SK-N-SH (cell line): Measurements from ENCODE around the gene EMP1.

Experiments used
- CHD2 ChIP-seq: fragments of 150-350 bp; IDR thresholded peaks from 2 replicates; pipeline ENCODE4 v1.6.1; 2018; ENCODE audit warnings: low read length; ENCODE audit not compliant: partially characterized antibody
- CTCF ChIP-seq: fragments of 200-600 bp; sonication (generic); IDR thresholded peaks from 2 replicates; pipeline ENCODE4 v1.6.1; 2017; ENCODE audit warnings: antibody characterized with exemption, mild to moderate bottlenecking, moderate library complexity
- EP300 ChIP-seq, 2 experiments: IDR thresholded peaks; 2 replicates each; pipeline versions ENCODE4 v1.4.0 to v1.6.1; 2012; ENCODE audit warnings: borderline replicate concordance in 1 of 2, low read depth in 1 of 2, low read length in 1 of 2
- GABPA ChIP-seq: IDR thresholded peaks from 2 replicates; pipeline ENCODE4 v1.4.0; 2012; ENCODE audit warnings: low read depth, mild to moderate bottlenecking
- POLR2AphosphoS5 ChIP-seq: IDR thresholded peaks from 2 replicates; pipeline ENCODE4 v1.6.1; 2012; ENCODE audit warnings: low read depth, low read length
- RAD21 ChIP-seq: IDR thresholded peaks from 2 replicates; pipeline ENCODE4 v1.6.1; 2012; ENCODE audit warnings: mild to moderate bottlenecking, low read length
- RCOR1 ChIP-seq: fragments of 150-350 bp; IDR thresholded peaks from 2 replicates; pipeline ENCODE4 v1.6.1; 2017; ENCODE audit warnings: antibody characterized with exemption, low read length
- REST ChIP-seq: IDR thresholded peaks from 2 replicates; pipeline ENCODE4 v1.6.1; 2012; ENCODE audit warnings: mild to moderate bottlenecking, low read depth, low read length, moderate library complexity
- SMC3 ChIP-seq: IDR thresholded peaks from 2 replicates; pipeline ENCODE4 v1.6.1; 2012; ENCODE audit warnings: low read depth, low read length, improper control_type of control experiment
- TAF1 ChIP-seq: IDR thresholded peaks from 2 replicates; pipeline ENCODE4 v1.6.1; 2012; ENCODE audit warnings: low read depth, mild to moderate bottlenecking, low read length, moderate library complexity, borderline replicate concordance
- TCF12 ChIP-seq: IDR thresholded peaks from 2 replicates; pipeline ENCODE4 v1.4.0; 2012
- TEAD4 ChIP-seq: IDR thresholded peaks from 2 replicates; pipeline ENCODE4 v1.4.0; 2012; ENCODE audit warnings: mild to moderate bottlenecking, borderline replicate concordance; ENCODE audit not compliant: insufficient read depth
- ZBTB33 ChIP-seq: IDR thresholded peaks from 2 replicates; pipeline ENCODE4 v1.4.0; 2012; ENCODE audit warnings: low read depth, borderline replicate concordance

GRCh38 chr12:13258197-13258596, 61.7 kb downstream of the EMP1 start:
- TF ChIP-seq RAD21 (no peak), CTCF (no peak), SMC3 (no peak), EP300 (IDR thresholded peaks at IDR 0.05; ENCODE audit: borderline replicate concordance in 1 of 2, low read depth in 1 of 2, low read length in 1 of 2) (no peak), GABPA (no peak), POLR2AphosphoS5 (no peak), TCF12 (no peak), REST (no peak), ZBTB33 (no peak), TEAD4 (no peak), RCOR1 (no peak), CHD2 (no peak), TAF1 (no peak)
